ENCODE data around the gene CORT. TPM values are rescaled to one million over a fixed set of nuclear protein-coding genes. Genes with fewer than 3 reads are reported as not detected.
"Not testable (repeated sequence)": the region's sequence is repeated elsewhere in the genome, so short reads cannot be mapped to it uniquely, and the experiment has no call there.

Gene CORT
- total RNA-seq, 1 donor from 2014 or later: not detected

GRCh38 chr1:10419351-10419750 is 30.5 kb upstream of the CORT start:
- DNase-seq (no peak), ATAC-seq (no peak)
- Histone ChIP-seq H3K4me1 (no peaks in the 10 kb centered on the region), H3K27ac (no peak overlapping the region), H3K4me3 (no peak overlapping the region), H3K9me3 (no peaks in the 10 kb centered on the region), H3K27me3 (ENCODE audit: low read depth) (no peaks in the 10 kb centered on the region), H3K36me3 (peaks cover 67% of the 10 kb centered on the region)
- intact Hi-C loops (cut with DNase I): no loop called here
- TF ChIP-seq, protein P1, sequence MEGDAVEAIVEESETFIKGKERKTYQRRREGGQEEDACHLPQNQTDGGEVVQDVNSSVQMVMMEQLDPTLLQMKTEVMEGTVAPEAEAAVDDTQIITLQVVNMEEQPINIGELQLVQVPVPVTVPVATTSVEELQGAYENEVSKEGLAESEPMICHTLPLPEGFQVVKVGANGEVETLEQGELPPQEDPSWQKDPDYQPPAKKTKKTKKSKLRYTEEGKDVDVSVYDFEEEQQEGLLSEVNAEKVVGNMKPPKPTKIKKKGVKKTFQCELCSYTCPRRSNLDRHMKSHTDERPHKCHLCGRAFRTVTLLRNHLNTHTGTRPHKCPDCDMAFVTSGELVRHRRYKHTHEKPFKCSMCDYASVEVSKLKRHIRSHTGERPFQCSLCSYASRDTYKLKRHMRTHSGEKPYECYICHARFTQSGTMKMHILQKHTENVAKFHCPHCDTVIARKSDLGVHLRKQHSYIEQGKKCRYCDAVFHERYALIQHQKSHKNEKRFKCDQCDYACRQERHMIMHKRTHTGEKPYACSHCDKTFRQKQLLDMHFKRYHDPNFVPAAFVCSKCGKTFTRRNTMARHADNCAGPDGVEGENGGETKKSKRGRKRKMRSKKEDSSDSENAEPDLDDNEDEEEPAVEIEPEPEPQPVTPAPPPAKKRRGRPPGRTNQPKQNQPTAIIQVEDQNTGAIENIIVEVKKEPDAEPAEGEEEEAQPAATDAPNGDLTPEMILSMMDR (IDR thresholded peaks at IDR 0.05): no peak

DNA sequence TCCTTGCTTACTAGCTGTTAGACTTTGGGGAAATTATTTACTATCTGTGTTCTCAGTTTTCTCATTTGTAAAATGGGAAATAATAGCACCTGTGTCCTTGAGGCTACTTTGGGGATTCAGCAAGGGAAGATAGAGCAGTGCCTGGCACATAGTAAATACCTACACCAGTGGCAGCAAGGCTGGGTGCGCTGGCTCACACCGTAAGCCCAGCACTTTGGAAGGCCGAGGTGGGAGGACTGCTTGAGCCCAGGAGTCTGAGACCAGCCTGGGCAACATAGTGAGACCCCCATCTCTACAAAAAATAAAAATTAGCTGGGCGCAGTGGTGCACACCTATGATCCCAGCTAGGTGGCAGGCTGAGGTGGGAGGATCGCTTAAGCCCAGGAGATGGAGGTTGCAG is 28.2 kb upstream of the CORT start:
- peaks cover 47% of the 10 kb centered on the region for H3K36me3 ChIP-seq
- H3K27ac ChIP-seq: no peak overlapping the region
- ATAC-seq (no peak), DNase-seq (no peak)
- H3K9me3 ChIP-seq: no peaks in the 10 kb centered on the region
- H3K4me1 ChIP-seq: no peaks in the 10 kb centered on the region
- no peak overlapping the region for H3K4me3 ChIP-seq
- H3K27me3 ChIP-seq (ENCODE audit: low read depth): no peaks in the 10 kb centered on the region
- intact Hi-C loops (cut with DNase I): loop anchor here (10.0 kb wide), 1 partner anchor 47 kb away; no protein-coding TSS in a partner anchor
- TF ChIP-seq, protein P1 (IDR thresholded peaks at IDR 0.05): no peak

GRCh38 chr1:10424034-10424433 is 25.8 kb upstream of the CORT start:
- no peak overlapping the region for H3K4me3 ChIP-seq
- H3K4me1 ChIP-seq: no peaks in the 10 kb centered on the region
- H3K27ac ChIP-seq: no peak overlapping the region
- TF ChIP-seq, protein P1 (IDR thresholded peaks at IDR 0.05): no peak
- intact Hi-C loops (cut with DNase I): loop anchor here (10.0 kb wide), 1 partner anchor 49 kb away; no protein-coding TSS in a partner anchor
- ATAC-seq: no peak
- H3K27me3 ChIP-seq (ENCODE audit: low read depth): no peaks in the 10 kb centered on the region
- DNase-seq: no peak
- H3K36me3 ChIP-seq: peaks cover 23% of the 10 kb centered on the region
- no peaks in the 10 kb centered on the region for H3K9me3 ChIP-seq

DNA sequence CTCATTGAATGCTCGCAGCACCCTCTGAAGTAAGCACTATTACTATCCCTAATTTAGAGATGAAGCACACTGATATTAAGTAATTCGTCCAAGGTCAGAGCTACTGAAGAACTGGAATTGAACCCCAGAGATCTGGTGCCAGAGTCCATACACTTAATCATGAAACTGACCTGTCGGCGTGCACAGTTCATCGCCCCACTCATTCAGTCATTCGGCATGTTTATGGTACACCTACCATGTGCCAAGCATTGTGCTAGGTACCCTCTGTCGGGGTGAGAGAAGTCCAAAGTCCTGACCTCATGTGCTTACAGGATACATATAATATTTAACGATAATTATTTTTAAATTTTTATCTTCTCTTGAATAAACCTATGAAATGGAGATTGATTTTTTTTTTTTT is 25.2 kb upstream of the CORT start:
- Histone ChIP-seq H3K27me3 (ENCODE audit: low read depth) (no peaks in the 10 kb centered on the region), H3K9me3 (no peaks in the 10 kb centered on the region), H3K27ac (no peak overlapping the region), H3K4me1 (peaks cover 3% of the 10 kb centered on the region), H3K36me3 (peaks cover 17% of the 10 kb centered on the region), H3K4me3 (no peak overlapping the region)
- ATAC-seq (no peak), DNase-seq (no peak)
- TF ChIP-seq, protein P1 (IDR thresholded peaks at IDR 0.05): no peak
- intact Hi-C loops (cut with DNase I): loop anchor here (10.0 kb wide), 1 partner anchor 50 kb away; no protein-coding TSS in a partner anchor

- intact Hi-C loops (cut with DNase I): loop anchor here (10.0 kb wide), 1 partner anchor 51 kb away; no protein-coding TSS in a partner anchor
- H3K4me1 ChIP-seq: peaks cover 11% of the 10 kb centered on the region
- ATAC-seq; H3K27ac ChIP-seq; H3K9me3 ChIP-seq; H3K36me3 ChIP-seq; H3K27me3 ChIP-seq (ENCODE audit: low read depth); H3K4me3 ChIP-seq; DNase-seq: not testable (repeated sequence)
Measured at GRCh38 chr1:10425826-10426534, 23.9 kb upstream of the CORT start.

DNA sequence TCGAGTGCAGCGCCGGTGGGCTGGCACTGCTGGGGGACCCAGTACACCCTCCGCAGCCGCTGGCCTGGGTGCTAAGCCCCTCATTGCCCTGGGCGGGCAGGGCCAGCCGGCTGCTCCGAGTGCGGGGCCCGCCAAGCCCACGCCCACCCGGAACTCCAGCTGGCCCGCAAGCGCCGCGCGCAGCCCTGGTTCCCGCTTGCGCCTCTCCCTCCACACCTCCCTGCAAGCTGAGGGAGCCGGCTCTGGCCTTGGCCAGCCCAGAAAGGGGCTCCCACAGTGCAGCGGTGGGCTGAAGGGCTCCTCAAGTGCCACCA is 23.3 kb upstream of the CORT start:
- not testable (repeated sequence) for H3K9me3 ChIP-seq; H3K27ac ChIP-seq; H3K36me3 ChIP-seq; ATAC-seq; H3K27me3 ChIP-seq (ENCODE audit: low read depth); DNase-seq; H3K4me3 ChIP-seq
- H3K4me1 ChIP-seq: peaks cover 16% of the 10 kb centered on the region
- intact Hi-C loops (cut with DNase I): loop anchor here (10.0 kb wide), 1 partner anchor 52 kb away; no protein-coding TSS in a partner anchor
